Activated T-cell treated with anti-CD3 and anti-CD28 coated beads, Interleukin-2, amount 50 U/mL, for 72 hours (primary cell): ENCODE measurements around the gene FZD10. TPM values are rescaled to one million over a fixed set of nuclear protein-coding genes. Genes with fewer than 3 reads are reported as not detected.

Source experiments
- ATAC-seq, 2 donors: fragments of 150-1000 bp; cut with Tn5 transposase; replicated peaks in 1 of 2; 2 replicates each; pipeline ENCODE4 v1.10.0; 2021; ENCODE audit warnings: moderate library complexity in 2 of 2, mild to moderate bottlenecking in 1 of 2
- DNase-seq, 2 donors: peaks; one replicate each; pipeline ENCODE4 v3.0.0; 2021 to 2022; ENCODE audit warnings: mixed read lengths in 1 of 2
- H3K27ac Mint-ChIP-seq: one replicate; pipeline ENCODE4 v1.8.0; 2022; ENCODE audit warnings: mild to moderate bottlenecking, moderate library complexity, mixed read lengths
- H3K27me3 Mint-ChIP-seq: one replicate; pipeline ENCODE4 v1.8.0; 2022; ENCODE audit warnings: low read depth, mixed read lengths
- H3K36me3 Mint-ChIP-seq, 2 donors: one replicate each; pipeline ENCODE4 v1.8.0; 2022; ENCODE audit warnings: mixed read lengths in 2 of 2, mild to moderate bottlenecking in 1 of 2; ENCODE audit not compliant: insufficient read depth in 2 of 2
- H3K4me1 Mint-ChIP-seq: one replicate; pipeline ENCODE4 v1.8.0; 2022; ENCODE audit warnings: low read depth, mixed read lengths
- H3K4me3 Mint-ChIP-seq, 2 donors: one replicate each; pipeline ENCODE4 v1.8.0; 2022; ENCODE audit warnings: mild to moderate bottlenecking in 2 of 2, mixed read lengths in 2 of 2, moderate library complexity in 2 of 2
- H3K9me3 Mint-ChIP-seq, 2 donors: one replicate each; pipeline ENCODE4 v1.8.0; 2022; ENCODE audit warnings: mixed read lengths in 2 of 2
- total RNA-seq, 2 donors: library from RNA; stranded (reverse); gene quantifications; one replicate each; pipeline ENCODE4 v1.2.3, GENCODE V29; 2022

FZD10 gene
- total RNA-seq, 2 donors from 2014 or later = not detected

- H3K36me3 Mint-ChIP-seq = no peaks in the 10 kb centered on the region
- peaks cover 7% of the 10 kb centered on the region for H3K27me3 Mint-ChIP-seq
- no peak overlapping the region for H3K4me3 Mint-ChIP-seq
- no peak for ATAC-seq
- no peak for DNase-seq
- H3K9me3 Mint-ChIP-seq = peaks cover 0 to 2% of the 10 kb centered on the region in 2 donors
- H3K27ac Mint-ChIP-seq = no peak overlapping the region
- no peaks in the 10 kb centered on the region for H3K4me1 Mint-ChIP-seq
These were observed 37.5 kb downstream of the FZD10 start for GRCh38 chr12:130199581-130200390.

GRCh38 chr12:130200445-130200844 is 38.2 kb downstream of the FZD10 start:
- Mint-ChIP-seq H3K4me1 (no peaks in the 10 kb centered on the region), H3K27me3 (peaks cover 7% of the 10 kb centered on the region), H3K36me3 (no peaks in the 10 kb centered on the region), H3K9me3 (peaks cover 0 to 2% of the 10 kb centered on the region in 2 donors), H3K4me3 (no peak overlapping the region), H3K27ac (no peak overlapping the region)
- DNase-seq = no peak
- ATAC-seq = no peak

- no peak overlapping the region for H3K27ac Mint-ChIP-seq
- no peak for ATAC-seq
- no peak overlapping the region for H3K4me3 Mint-ChIP-seq
- peaks cover 0 to 2% of the 10 kb centered on the region in 2 donors for H3K9me3 Mint-ChIP-seq
- no peak for DNase-seq
- H3K36me3 Mint-ChIP-seq = no peaks in the 10 kb centered on the region
- H3K4me1 Mint-ChIP-seq = no peaks in the 10 kb centered on the region
- peaks cover 7% of the 10 kb centered on the region for H3K27me3 Mint-ChIP-seq
These were observed 38.8 kb downstream of the FZD10 start for GRCh38 chr12:130201037-130201436.

GRCh38 chr12:130202201-130202600 is 39.9 kb downstream of the FZD10 start:
- no peak for ATAC-seq
- Mint-ChIP-seq H3K4me1 (no peaks in the 10 kb centered on the region), H3K27ac (no peak overlapping the region), H3K4me3 (no peak overlapping the region), H3K27me3 (peaks cover 7% of the 10 kb centered on the region), H3K36me3 (no peaks in the 10 kb centered on the region), H3K9me3 (peaks cover 1 to 2% of the 10 kb centered on the region in 2 donors)
- DNase-seq = no peak

- peaks cover 2% of the 10 kb centered on the region in 2 donors for H3K9me3 Mint-ChIP-seq
- H3K36me3 Mint-ChIP-seq = no peaks in the 10 kb centered on the region
- no peak for DNase-seq
- no peaks in the 10 kb centered on the region for H3K4me1 Mint-ChIP-seq
- no peak for ATAC-seq
- H3K27ac Mint-ChIP-seq = no peak overlapping the region
- H3K4me3 Mint-ChIP-seq = no peak overlapping the region
- peaks cover 7% of the 10 kb centered on the region for H3K27me3 Mint-ChIP-seq
These were observed 40.9 kb downstream of the FZD10 start for GRCh38 chr12:130203151-130203550.

- Mint-ChIP-seq H3K4me3 (no peak overlapping the region), H3K4me1 (no peaks in the 10 kb centered on the region), H3K27ac (no peak overlapping the region), H3K9me3 (peaks cover 2 to 5% of the 10 kb centered on the region in 2 donors), H3K27me3 (peaks cover 7% of the 10 kb centered on the region), H3K36me3 (no peaks in the 10 kb centered on the region)
- ATAC-seq (no peak), DNase-seq (no peak)
These were observed 42.3 kb downstream of the FZD10 start for GRCh38 chr12:130204541-130204953.

- DNase-seq = no peak
- H3K27ac Mint-ChIP-seq = no peak overlapping the region
These were observed 43.2 kb downstream of the FZD10 start for GRCh38 chr12:130205495-130205894.

GRCh38 chr12:130212384-130212989 is 50.2 kb downstream of the FZD10 start:
- Mint-ChIP-seq H3K4me3 (no peak overlapping the region), H3K9me3 (peaks cover 1 to 10% of the 10 kb centered on the region in 2 donors), H3K27ac (no peak overlapping the region), H3K4me1 (no peaks in the 10 kb centered on the region), H3K27me3 (peaks cover 18% of the 10 kb centered on the region), H3K36me3 (no peaks in the 10 kb centered on the region)
- DNase-seq = no peak
- ATAC-seq = no peak

More at GRCh38 chr12:130205495-130205894, 43.2 kb downstream of the FZD10 start:
- Mint-ChIP-seq H3K4me1 (no peaks in the 10 kb centered on the region), H3K4me3 (no peak overlapping the region), H3K27me3 (peaks cover 1% of the 10 kb centered on the region), H3K9me3 (peaks cover 0 to 5% of the 10 kb centered on the region in 2 donors), H3K36me3 (no peaks in the 10 kb centered on the region)
- ATAC-seq = no peak

GRCh38 chr12:130213249-130213648 is 51.0 kb downstream of the FZD10 start:
- no peak for ATAC-seq
- no peaks in the 10 kb centered on the region for H3K4me1 Mint-ChIP-seq
- peaks cover 2 to 8% of the 10 kb centered on the region in 2 donors for H3K9me3 Mint-ChIP-seq
- no peaks in the 10 kb centered on the region for H3K36me3 Mint-ChIP-seq
- H3K27me3 Mint-ChIP-seq = peaks cover 18% of the 10 kb centered on the region
- H3K27ac Mint-ChIP-seq = no peak overlapping the region
- no peak overlapping the region for H3K4me3 Mint-ChIP-seq
- no peak for DNase-seq

- Mint-ChIP-seq H3K4me3 (no peak overlapping the region), H3K27me3 (peaks cover 27% of the 10 kb centered on the region), H3K4me1 (no peaks in the 10 kb centered on the region), H3K9me3 (peaks cover 2 to 6% of the 10 kb centered on the region in 2 donors), H3K27ac (no peak overlapping the region), H3K36me3 (peaks cover 0 to 3% of the 10 kb centered on the region in 2 donors)
- DNase-seq (no peak), ATAC-seq (no peak)
These were observed 52.6 kb downstream of the FZD10 start for GRCh38 chr12:130214686-130215395.

Other genes with a start within 250 kb of the FZD10 start
- not detected for gene PIWIL1, start 175.4 kb downstream of the FZD10 start, total RNA-seq